Measurements from ENCODE around the gene MXD4.

MXD4 gene

GRCh38 chr4:2261110-2261852, 628 bp downstream of the MXD4 start:
- DNase-seq: peak; percentile 53

GRCh38 chr4:2260344-2261109, 1.4 kb downstream of the MXD4 start:
- no peak for DNase-seq

GRCh38 chr4:2259541-2260343, 2.2 kb downstream of the MXD4 start:
- no peak for DNase-seq

GRCh38 chr4:2259036-2259540, 2.8 kb downstream of the MXD4 start:
- no peak for DNase-seq

- DNase-seq: no peak
Observed at GRCh38 chr4:2258091-2259035, 3.5 kb downstream of the MXD4 start.

- DNase-seq: no peak
Observed at GRCh38 chr4:2257361-2258081, 4.4 kb downstream of the MXD4 start.

- DNase-seq: no peak
Observed at GRCh38 chr4:2256781-2257191, 5.1 kb downstream of the MXD4 start.

GRCh38 chr4:2256156-2256731, 5.7 kb downstream of the MXD4 start:
- DNase-seq: no peak

- no peak for DNase-seq
Observed at GRCh38 chr4:2255501-2256155, 6.3 kb downstream of the MXD4 start.

- no peak for DNase-seq
Observed at GRCh38 chr4:2254665-2255500, 7.0 kb downstream of the MXD4 start.

GRCh38 chr4:2253160-2254084, 8.5 kb downstream of the MXD4 start:
- DNase-seq: no peak

- no peak for DNase-seq
Observed at GRCh38 chr4:2252530-2253091, 9.3 kb downstream of the MXD4 start.

- no peak for DNase-seq
Observed at GRCh38 chr4:2251795-2252529, 9.9 kb downstream of the MXD4 start.

- DNase-seq: no peak
Observed at GRCh38 chr4:2251073-2251794, 10.7 kb downstream of the MXD4 start.

GRCh38 chr4:2250357-2251072, 11.4 kb downstream of the MXD4 start:
- no peak for DNase-seq
